Loucy (cell line): Measurements from ENCODE around the gene UBP1.

Experiments used
- CTCF ChIP-seq: fragments of 200-600 bp; sonication (generic); conservative IDR thresholded peaks from 2 replicates; pipeline ENCODE4 v1.5.1; 2014; ENCODE audit warnings: mild to moderate bottlenecking, antibody characterized with exemption, low read length
- EZH2phosphoT487 ChIP-seq: fragments of 200-600 bp; IDR thresholded peaks from 2 replicates; pipeline ENCODE4 v1.6.1; 2018; ENCODE audit warnings: antibody characterized with exemption, mild to moderate bottlenecking, moderate library complexity, borderline replicate concordance

GRCh38 chr3:33386631-33387030 is 53.6 kb downstream of the UBP1 start:
- TF ChIP-seq EZH2phosphoT487 (no peak), CTCF (no peak)
